ENCODE measurements around the gene SLC7A5. TPM values are rescaled to one million over a fixed set of nuclear protein-coding genes. Genes with fewer than 3 reads are reported as not detected.
A peak's percentile ranks its signal among the peaks of the same experiment; 100 is the strongest.

The SLC7A5 gene
- total and polyA plus RNA-seq, 2 of the 13 experiments (the other 11 are each of a cell fraction or from before 2014, with no cell fraction given) = 79.6 to 155 TPM

DNA sequence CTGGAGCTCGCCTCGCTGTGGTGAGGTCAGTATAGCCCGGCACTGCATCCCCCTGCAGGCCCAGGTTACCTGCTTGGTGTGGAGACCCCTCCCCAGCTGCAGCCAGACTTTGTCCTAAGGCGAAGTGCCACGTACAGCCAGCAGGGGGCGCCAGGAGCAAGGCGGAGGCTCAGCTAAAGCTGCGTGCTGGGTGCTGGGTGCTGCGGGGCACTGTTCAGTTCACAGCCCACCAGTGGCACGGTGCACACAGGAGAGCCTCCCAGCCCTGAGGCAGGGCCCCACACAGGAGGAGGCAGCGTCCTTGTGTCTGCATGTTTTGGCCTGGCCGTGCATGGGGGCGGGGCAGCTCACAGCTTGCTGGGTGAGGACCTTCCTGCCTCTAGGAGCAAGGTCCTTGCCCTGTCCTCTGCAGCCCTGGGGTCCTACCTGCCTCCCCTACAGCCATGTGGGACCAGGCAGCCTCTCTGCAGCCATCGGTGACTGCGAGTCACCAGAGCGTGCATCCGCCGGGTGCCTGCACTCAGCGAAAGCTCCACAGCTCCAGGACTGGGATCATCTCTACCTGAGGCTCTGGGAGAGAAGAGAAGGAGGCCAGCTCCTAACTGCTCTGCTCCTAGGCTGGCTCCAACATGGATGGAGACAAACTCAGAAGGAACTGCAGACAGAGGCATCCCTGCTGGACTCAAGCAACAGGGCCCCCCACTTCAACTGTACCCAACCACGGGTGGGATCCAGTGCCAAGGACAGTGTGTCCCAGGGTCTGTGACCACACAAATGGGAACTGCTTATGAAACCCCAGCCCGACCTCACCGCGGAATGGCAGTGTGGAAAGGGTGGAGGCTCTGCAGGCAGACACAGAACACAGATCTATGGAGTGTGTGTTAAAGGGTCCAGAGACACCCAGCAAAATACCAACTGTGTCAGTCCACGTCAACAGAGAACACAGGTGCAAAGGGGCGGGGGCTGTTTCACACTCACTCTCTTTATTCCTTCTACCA is 19.0 kb downstream of the SLC7A5 start (continued):
- no peak for TF ChIP-seq CBX2 (IDR thresholded peaks at IDR 0.05; ENCODE audit: low read depth, low read length)
- TF ChIP-seq CBX2 (CRISPR knock-in tag; IDR thresholded peaks at IDR 0.05; ENCODE audit: low read depth) = peak; percentile 37; the same call in 1 of the 2 replicates
- TF ChIP-seq SP140L (CRISPR knock-in tag; IDR thresholded peaks at IDR 0.05; ENCODE audit: borderline replicate concordance) = no peak
- no peak for TF ChIP-seq TEAD2 (CRISPR knock-in tag; IDR thresholded peaks at IDR 0.05)
- TF ChIP-seq ZNF251 (CRISPR knock-in tag; IDR thresholded peaks at IDR 0.05) = 0 out of 2 replicates have a peak, but pooled peaks have one; percentile 61
- TF ChIP-seq, protein P1, sequence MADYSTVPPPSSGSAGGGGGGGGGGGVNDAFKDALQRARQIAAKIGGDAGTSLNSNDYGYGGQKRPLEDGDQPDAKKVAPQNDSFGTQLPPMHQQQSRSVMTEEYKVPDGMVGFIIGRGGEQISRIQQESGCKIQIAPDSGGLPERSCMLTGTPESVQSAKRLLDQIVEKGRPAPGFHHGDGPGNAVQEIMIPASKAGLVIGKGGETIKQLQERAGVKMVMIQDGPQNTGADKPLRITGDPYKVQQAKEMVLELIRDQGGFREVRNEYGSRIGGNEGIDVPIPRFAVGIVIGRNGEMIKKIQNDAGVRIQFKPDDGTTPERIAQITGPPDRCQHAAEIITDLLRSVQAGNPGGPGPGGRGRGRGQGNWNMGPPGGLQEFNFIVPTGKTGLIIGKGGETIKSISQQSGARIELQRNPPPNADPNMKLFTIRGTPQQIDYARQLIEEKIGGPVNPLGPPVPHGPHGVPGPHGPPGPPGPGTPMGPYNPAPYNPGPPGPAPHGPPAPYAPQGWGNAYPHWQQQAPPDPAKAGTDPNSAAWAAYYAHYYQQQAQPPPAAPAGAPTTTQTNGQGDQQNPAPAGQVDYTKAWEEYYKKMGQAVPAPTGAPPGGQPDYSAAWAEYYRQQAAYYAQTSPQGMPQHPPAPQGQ (CRISPR knock-in tag; IDR thresholded peaks at IDR 0.05; ENCODE audit: borderline replicate concordance) = no peak; the same call in 1 of the 2 replicates
- no peak; the same call in 1 of the 2 replicates for TF ChIP-seq EED (CRISPR knock-in tag; IDR thresholded peaks at IDR 0.05)
- TF ChIP-seq PAX8 (CRISPR knock-in tag; IDR thresholded peaks at IDR 0.05; ENCODE audit: borderline replicate concordance) = no peak
- no peak for TF ChIP-seq ZNF382 (CRISPR knock-in tag; IDR thresholded peaks at IDR 0.05; ENCODE audit: borderline replicate concordance)
- TF ChIP-seq ZNF224 (CRISPR knock-in tag; IDR thresholded peaks at IDR 0.05) = peak; percentile 92
- TF ChIP-seq ZMYM2 (CRISPR knock-in tag; IDR thresholded peaks at IDR 0.05) = peak; percentile 92
- peak; percentile 65 for TF ChIP-seq CEBPG (CRISPR knock-in tag; IDR thresholded peaks at IDR 0.05)
- TF ChIP-seq ZNF350 (CRISPR knock-in tag; IDR thresholded peaks at IDR 0.05; ENCODE audit: borderline replicate concordance, low read depth) = peak; percentile 60; the same call in 1 of the 2 replicates
- peak; percentile 70; the same call in 1 of the 2 replicates for TF ChIP-seq CAMTA2 (CRISPR knock-in tag; IDR thresholded peaks at IDR 0.05; ENCODE audit: borderline replicate concordance)
- peak; percentile 91 for TF ChIP-seq ZMYM4 (CRISPR knock-in tag; IDR thresholded peaks at IDR 0.05)
- peak; percentile 85; the same call in 1 of the 2 replicates for TF ChIP-seq ARNTL (CRISPR knock-in tag; IDR thresholded peaks at IDR 0.05)
- TF ChIP-seq ZNF652 (CRISPR knock-in tag; IDR thresholded peaks at IDR 0.05; ENCODE audit: borderline replicate concordance, low read depth) = peak; percentile 40; the same call in 1 of the 2 replicates
- no peak for TF ChIP-seq THAP8 (CRISPR knock-in tag; IDR thresholded peaks at IDR 0.05; ENCODE audit: borderline replicate concordance)
- peak; percentile 100 for TF ChIP-seq CTCF (CRISPR knock-in tag; IDR thresholded peaks at IDR 0.05)
- TF ChIP-seq, protein P2, sequence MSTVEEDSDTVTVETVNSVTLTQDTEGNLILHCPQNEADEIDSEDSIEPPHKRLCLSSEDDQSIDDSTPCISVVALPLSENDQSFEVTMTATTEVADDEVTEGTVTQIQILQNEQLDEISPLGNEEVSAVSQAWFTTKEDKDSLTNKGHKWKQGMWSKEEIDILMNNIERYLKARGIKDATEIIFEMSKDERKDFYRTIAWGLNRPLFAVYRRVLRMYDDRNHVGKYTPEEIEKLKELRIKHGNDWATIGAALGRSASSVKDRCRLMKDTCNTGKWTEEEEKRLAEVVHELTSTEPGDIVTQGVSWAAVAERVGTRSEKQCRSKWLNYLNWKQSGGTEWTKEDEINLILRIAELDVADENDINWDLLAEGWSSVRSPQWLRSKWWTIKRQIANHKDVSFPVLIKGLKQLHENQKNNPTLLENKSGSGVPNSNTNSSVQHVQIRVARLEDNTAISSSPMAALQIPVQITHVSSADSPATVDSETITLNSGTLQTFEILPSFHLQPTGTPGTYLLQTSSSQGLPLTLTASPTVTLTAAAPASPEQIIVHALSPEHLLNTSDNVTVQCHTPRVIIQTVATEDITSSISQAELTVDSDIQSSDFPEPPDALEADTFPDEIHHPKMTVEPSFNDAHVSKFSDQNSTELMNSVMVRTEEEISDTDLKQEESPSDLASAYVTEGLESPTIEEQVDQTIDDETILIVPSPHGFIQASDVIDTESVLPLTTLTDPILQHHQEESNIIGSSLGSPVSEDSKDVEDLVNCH (CRISPR knock-in tag; IDR thresholded peaks at IDR 0.05) = no peak
- peak; percentile 58 for TF ChIP-seq ZNF274 (CRISPR knock-in tag; IDR thresholded peaks at IDR 0.05)
